ENCODE results near the gene HDAC4. TPM values are rescaled to one million over a fixed set of nuclear protein-coding genes. Genes with fewer than 3 reads are reported as not detected.
"Not testable (repeated sequence)": the region's sequence is repeated elsewhere in the genome, so short reads cannot be mapped to it uniquely, and the experiment has no call there.

Gene HDAC4
- 44.7 and 45.9 TPM in 2 replicates for total RNA-seq

DNA sequence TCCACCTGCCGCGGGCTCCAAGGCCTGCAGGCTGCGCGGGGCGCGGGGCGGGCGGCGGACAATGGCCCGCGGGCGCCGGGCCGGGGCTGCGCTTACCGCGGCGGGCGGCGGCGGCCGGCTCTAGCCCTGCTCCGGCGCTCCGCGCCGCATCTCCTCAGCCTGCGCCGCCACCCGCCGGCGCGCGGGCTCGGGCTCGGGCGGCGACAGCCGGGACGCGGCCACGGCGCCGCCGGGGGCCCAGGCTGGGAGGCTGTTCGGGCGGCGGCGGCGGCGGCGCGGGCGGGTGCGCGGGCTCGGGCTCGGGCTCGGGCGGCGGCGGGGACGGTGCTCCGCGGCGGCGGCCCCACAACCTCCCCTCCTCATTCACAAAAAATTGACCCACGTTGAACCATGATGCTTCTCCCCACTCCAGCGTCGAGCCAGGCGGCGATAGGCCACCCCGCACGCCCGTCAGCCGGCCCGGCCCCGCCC is at the start of gene HDAC4:
HDAC4 (minus strand) TSS at position 425 of the 471 bp plus-strand sequence. CDS start 48,321 bp downstream, outside the sequence.
- peaks cover 17% of the 10 kb centered on the region for H3K27me3 Mint-ChIP-seq
- no peak for DNase-seq
- H3K9me3 Mint-ChIP-seq: peaks cover 4% of the 10 kb centered on the region
- intact Hi-C loops (cut with micrococcal nuclease): loop anchor here (1.0 to 10.0 kb wide), 8 partner anchors 19 to 625 kb away; partner anchors contain the start of gene NDUFA10
- H3K36me3 Mint-ChIP-seq (ENCODE audit: low read depth): peaks cover 5% of the 10 kb centered on the region
- H3K27ac Mint-ChIP-seq: peak within 1 kb of the TSS; percentile 99
- H3K4me1 Mint-ChIP-seq: peaks cover 46% of the 10 kb centered on the region
- H3K4me3 Mint-ChIP-seq: peak within 1 kb of the TSS; percentile 93

DNA sequence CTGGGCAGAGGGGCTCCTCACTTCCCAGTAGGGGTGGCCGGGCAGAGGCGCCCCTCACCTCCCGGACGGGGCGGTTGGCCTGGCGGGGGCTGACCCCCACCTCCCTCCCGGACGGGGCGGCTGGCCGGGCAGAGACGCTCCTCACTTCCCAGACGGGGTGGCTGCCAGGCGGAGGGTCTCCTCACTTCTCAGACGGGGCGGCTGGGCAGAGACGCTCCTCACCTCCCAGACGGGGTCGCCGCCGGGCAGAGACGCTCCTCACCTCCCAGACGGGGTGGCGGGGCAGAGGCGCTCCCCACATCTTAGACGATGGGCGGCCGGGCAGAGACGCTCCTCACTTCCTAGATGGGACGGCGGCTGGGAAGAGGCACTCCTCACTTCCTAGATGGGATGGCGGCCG is 48.6 kb upstream of the HDAC4 start:
- H3K27me3 Mint-ChIP-seq: peaks cover 40% of the 10 kb centered on the region

GRCh38 chr2:239445771-239446524 is 45.1 kb upstream of the HDAC4 start:
- Mint-ChIP-seq H3K4me1 (peaks cover 4% of the 10 kb centered on the region), H3K36me3 (ENCODE audit: low read depth) (no peaks in the 10 kb centered on the region), H3K27me3 (peaks cover 43% of the 10 kb centered on the region), H3K4me3 (no peak overlapping the region), H3K27ac (no peak overlapping the region), H3K9me3 (no peaks in the 10 kb centered on the region)
- intact Hi-C loops (cut with micrococcal nuclease): no loop called here
- DNase-seq: no peak

More for the DNA sequence above, 48.6 kb upstream of the HDAC4 start:
- H3K4me3 Mint-ChIP-seq; H3K36me3 Mint-ChIP-seq (ENCODE audit: low read depth); H3K27ac Mint-ChIP-seq; intact Hi-C loops (cut with micrococcal nuclease); DNase-seq; H3K4me1 Mint-ChIP-seq; H3K9me3 Mint-ChIP-seq: not testable (repeated sequence)

DNA sequence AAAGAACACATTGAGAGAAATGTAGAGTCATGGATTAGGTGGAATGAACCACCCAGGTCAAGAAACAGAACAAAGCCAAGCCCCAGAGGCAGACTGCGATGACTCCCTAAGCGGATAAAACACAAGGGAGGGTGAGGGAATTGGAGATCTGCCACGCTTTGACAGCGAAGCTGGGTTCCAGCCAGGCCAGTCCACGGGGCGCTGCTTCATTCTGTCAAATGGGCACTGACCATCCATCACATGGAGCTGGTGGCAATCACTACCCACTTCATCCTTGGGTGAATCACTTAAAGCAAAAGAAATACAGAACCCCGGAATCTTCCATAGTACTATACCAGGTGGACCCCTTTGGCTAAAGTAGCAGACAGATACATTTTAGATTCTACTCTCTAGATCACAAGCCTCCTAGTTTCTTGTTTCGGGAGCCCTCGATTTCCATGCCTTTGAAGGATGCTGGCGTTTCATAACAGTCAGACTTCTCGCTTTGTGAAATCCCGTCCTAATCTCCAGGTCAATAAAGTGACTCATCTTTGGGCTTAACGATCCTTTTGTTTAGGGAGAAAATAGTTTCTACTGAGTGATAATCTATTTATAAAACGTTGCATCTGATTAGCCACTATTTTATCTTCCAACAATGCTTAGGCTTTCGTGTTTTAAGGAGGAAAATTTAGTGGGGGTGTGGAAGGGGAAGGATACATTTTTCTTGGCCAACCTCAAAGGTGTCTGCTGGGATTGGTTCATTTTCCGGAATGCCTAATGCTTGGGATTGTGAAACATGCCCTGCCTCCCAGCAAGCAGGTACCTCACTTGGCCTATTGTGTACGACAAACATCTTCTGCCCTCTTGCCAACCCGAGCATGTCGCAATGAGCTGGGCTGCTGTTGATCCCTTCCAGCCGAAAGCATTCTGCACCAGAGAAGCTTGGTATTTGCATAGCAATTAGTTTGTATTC is 44.1 kb upstream of the HDAC4 start:
- intact Hi-C loops (cut with micrococcal nuclease): no loop called here
- H3K4me3 Mint-ChIP-seq: no peak overlapping the region
- DNase-seq: no peak
- H3K27ac Mint-ChIP-seq: no peak overlapping the region
- H3K4me1 Mint-ChIP-seq: peaks cover 4% of the 10 kb centered on the region
- no peaks in the 10 kb centered on the region for H3K9me3 Mint-ChIP-seq
- H3K36me3 Mint-ChIP-seq (ENCODE audit: low read depth): no peaks in the 10 kb centered on the region
- peaks cover 52% of the 10 kb centered on the region for H3K27me3 Mint-ChIP-seq

DNA sequence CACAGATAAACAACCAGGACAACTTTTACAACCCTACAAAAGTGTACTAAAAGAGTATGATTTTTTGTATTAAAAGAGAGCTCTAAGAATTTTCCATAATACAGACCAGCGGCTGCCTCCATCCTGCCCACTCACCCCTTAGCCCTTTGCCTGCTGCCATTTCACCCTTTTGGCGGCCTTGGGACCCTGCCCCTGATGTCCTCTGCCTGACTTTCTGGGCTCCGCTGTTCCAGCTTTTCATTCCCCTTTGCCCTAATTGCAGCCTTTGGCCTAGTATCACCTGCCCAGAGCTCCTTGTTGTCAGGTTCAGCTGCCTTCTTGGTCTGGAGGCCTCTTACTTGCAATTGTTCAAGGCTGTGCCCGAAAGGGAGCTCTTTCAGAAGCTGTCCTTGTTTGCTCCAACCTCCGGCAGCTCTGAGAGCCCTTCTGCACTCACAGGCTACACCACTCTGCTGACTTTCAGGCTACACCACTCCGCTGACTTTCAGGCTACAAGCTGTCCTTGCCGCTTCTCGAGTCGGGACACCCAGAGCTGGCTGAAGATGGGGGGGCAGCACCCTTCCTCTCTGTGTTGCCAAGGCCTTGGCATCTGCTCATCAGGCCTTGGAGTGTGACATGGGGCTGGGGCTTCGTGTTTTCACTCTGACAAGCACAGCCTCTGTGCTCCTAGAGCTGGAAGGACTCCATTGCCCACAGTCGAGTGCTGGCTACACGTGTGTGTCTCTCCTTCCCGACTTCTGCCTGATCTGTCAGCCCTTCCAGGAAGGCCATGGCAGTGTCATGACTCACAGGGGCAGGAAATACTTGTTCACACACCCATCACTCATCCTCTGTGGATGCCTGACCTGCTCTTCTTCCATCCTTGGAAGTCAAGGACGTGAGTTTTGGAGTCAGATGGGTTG is 43.1 kb upstream of the HDAC4 start:
- Mint-ChIP-seq H3K9me3 (no peaks in the 10 kb centered on the region), H3K27me3 (peaks cover 60% of the 10 kb centered on the region), H3K36me3 (ENCODE audit: low read depth) (no peaks in the 10 kb centered on the region), H3K4me3 (no peak overlapping the region), H3K27ac (no peak overlapping the region), H3K4me1 (peaks cover 4% of the 10 kb centered on the region)
- DNase-seq: peak; percentile 41
- intact Hi-C loops (cut with micrococcal nuclease): no loop called here

DNA sequence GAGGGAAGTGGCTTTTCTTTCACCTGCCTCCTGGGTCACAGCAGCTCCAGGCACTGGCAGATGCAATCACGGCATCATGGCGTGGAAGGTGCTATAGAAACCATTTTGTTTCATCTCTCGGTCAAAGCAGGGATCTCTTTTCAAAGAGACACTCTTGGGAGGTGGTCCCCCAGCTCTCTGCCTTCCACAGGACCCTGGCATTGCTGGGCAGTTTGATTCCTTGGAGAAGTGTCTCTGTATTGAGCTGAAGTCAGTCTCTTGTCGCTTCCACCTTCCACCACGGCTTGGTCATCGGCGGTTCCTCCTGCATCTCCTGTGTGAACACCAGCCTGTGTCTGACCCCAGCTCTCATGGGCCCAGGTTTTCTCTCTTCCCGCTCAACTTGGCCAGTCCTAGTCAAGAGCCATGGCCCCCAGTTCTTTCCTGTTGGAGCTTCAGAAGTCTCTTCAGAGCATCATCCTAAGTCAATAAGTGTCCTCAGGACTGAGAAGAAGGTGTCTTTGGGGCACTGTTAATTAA is 42.3 kb upstream of the HDAC4 start:
- intact Hi-C loops (cut with micrococcal nuclease): no loop called here
- no peaks in the 10 kb centered on the region for H3K9me3 Mint-ChIP-seq
- DNase-seq: peak; percentile 40
- no peaks in the 10 kb centered on the region for H3K36me3 Mint-ChIP-seq (ENCODE audit: low read depth)
- no peak overlapping the region for H3K27ac Mint-ChIP-seq
- no peak overlapping the region for H3K4me3 Mint-ChIP-seq
- peaks cover 64% of the 10 kb centered on the region for H3K27me3 Mint-ChIP-seq
- H3K4me1 Mint-ChIP-seq: peaks cover 4% of the 10 kb centered on the region

GRCh38 chr2:239442192-239442591 is 41.4 kb upstream of the HDAC4 start:
- intact Hi-C loops (cut with micrococcal nuclease): no loop called here
- no peaks in the 10 kb centered on the region for H3K9me3 Mint-ChIP-seq
- H3K4me1 Mint-ChIP-seq: peaks cover 4% of the 10 kb centered on the region
- peaks cover 60% of the 10 kb centered on the region for H3K27me3 Mint-ChIP-seq
- DNase-seq: no peak
- H3K4me3 Mint-ChIP-seq: no peak overlapping the region
- H3K27ac Mint-ChIP-seq: no peak overlapping the region
- H3K36me3 Mint-ChIP-seq (ENCODE audit: low read depth): no peaks in the 10 kb centered on the region

DNA sequence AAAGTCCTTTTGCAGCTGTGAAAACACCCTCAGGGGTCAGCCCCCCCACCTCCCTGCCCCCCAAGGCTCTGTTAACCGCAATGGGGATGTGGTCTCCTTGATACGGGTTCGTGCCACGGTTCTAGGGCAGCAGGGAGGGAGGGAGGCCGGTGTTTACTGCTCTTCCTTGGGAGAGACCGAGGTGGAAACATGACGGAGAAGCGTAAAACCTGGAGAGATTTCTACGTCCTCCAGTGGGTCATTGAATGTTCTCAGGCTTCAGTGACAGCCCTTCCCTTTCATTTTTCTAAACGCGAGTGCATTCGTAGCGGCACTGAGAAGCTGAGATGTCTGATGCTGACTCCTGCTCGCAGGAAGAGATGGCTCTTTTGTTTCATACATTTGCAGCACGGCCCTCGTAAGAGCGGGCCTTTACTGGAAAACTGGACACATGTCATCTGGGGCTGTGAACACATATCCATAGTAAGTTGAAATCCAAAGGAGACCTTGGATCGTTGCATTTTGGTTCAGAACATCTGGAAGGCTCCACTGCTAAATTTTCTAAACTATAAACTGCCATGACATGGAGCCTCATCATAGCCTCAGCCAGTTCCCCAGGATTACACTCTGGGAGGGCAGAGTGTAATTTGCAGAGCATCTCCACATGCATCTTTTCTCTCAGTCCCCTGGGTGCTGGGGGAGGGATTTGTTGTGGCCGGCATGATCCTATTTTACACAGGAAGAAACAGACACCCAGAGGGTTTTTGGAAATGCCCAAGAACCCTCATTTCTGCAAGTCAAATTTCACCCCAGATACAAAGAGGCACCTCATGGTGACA is 40.6 kb upstream of the HDAC4 start:
- Mint-ChIP-seq H3K9me3 (no peaks in the 10 kb centered on the region), H3K27me3 (peaks cover 55% of the 10 kb centered on the region), H3K4me3 (no peak overlapping the region), H3K36me3 (ENCODE audit: low read depth) (no peaks in the 10 kb centered on the region), H3K27ac (no peak overlapping the region), H3K4me1 (peaks cover 4% of the 10 kb centered on the region)
- intact Hi-C loops (cut with micrococcal nuclease): no loop called here
- peak; percentile 54 for DNase-seq

- Mint-ChIP-seq H3K27me3 (peaks cover 50% of the 10 kb centered on the region), H3K4me3 (no peak overlapping the region), H3K36me3 (ENCODE audit: low read depth) (no peaks in the 10 kb centered on the region), H3K9me3 (no peaks in the 10 kb centered on the region), H3K4me1 (peaks cover 4% of the 10 kb centered on the region), H3K27ac (no peak overlapping the region)
- intact Hi-C loops (cut with micrococcal nuclease): no loop called here
- DNase-seq: peak; percentile 52
These were observed 39.7 kb upstream of the HDAC4 start for GRCh38 chr2:239440511-239440959.

DNA sequence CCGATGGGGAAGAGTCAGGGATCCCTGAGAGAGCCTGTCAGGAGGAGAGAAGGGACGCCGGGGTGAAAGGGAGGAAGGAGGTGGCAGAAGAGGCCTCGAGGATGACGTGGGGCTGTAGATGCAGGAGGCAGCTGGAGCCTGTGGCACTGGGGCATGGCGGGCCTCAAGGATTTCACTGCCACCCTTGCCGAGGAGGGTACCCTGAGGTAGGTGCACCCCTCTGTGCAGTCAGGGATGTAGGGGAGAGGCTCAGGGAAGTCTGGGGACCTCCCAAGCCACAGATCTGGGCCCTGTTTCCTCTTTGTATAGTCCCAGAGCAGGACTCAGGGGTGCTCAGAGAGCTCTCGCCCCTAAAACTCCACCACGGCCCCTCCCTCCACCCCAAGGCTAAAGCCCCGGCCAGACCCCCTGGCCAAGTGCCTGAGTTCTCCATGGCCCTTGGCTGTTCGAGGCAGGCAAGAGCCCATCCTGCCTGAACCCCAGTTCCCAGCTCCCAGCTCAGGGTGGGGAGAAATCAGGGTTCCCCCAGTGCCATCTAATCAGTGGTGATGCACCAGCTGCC is 39.0 kb upstream of the HDAC4 start:
- Mint-ChIP-seq H3K4me3 (no peak overlapping the region), H3K9me3 (no peaks in the 10 kb centered on the region), H3K36me3 (ENCODE audit: low read depth) (no peaks in the 10 kb centered on the region), H3K4me1 (peaks cover 4% of the 10 kb centered on the region), H3K27ac (no peak overlapping the region), H3K27me3 (peaks cover 46% of the 10 kb centered on the region)
- peak; percentile 48 for DNase-seq
- intact Hi-C loops (cut with micrococcal nuclease): no loop called here

DNA sequence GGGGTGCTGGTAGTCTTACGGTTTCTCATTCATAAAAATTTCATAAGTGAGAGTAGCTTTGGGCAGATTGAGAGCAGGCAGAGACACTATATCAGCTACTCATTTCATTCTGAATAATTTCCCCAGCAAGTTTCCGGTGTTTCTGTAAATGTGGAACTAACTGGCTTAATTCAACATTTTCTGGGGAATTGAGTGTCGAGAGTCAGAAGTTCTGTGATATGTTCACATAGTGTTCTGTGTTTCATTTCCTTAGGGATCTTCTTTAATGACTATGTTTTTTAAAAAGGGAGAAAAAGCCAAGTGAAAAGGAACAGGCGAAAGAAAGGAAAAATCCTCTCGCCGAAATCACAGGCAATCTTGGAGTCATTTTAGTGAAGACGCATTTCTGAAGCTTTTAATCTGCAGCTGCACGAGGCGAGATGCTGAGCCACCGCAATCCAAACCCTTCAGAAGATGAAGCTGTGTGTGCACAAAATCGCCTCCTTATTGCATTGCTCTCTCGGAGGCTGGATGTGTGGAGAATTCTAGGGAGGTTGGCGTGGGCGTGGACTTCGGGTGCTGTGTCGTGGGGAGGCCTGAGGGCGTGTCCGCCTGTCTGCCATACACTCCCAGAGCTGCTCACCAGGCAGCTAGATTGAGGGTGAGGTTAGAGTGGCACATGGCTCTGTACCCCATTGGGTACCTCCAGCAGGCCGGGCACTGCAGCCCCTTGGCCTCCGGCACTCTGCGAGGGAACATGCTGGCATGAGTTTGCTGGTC is 38.4 kb upstream of the HDAC4 start:
- intact Hi-C loops (cut with micrococcal nuclease): no loop called here
- Mint-ChIP-seq H3K4me1 (peaks cover 4% of the 10 kb centered on the region), H3K4me3 (no peak overlapping the region), H3K27ac (no peak overlapping the region), H3K27me3 (peaks cover 46% of the 10 kb centered on the region), H3K9me3 (no peaks in the 10 kb centered on the region), H3K36me3 (ENCODE audit: low read depth) (no peaks in the 10 kb centered on the region)
- peak; percentile 50 for DNase-seq

- peaks cover 45% of the 10 kb centered on the region for H3K27me3 Mint-ChIP-seq
- H3K36me3 Mint-ChIP-seq (ENCODE audit: low read depth): no peaks in the 10 kb centered on the region
- no peak overlapping the region for H3K4me3 Mint-ChIP-seq
These were observed 37.5 kb upstream of the HDAC4 start for GRCh38 chr2:239438368-239438767.

More at GRCh38 chr2:239438368-239438767, 37.5 kb upstream of the HDAC4 start:
- peaks cover 5% of the 10 kb centered on the region for H3K9me3 Mint-ChIP-seq
- H3K27ac Mint-ChIP-seq: no peak overlapping the region
- no peak for DNase-seq
- intact Hi-C loops (cut with micrococcal nuclease): no loop called here
- peaks cover 8% of the 10 kb centered on the region for H3K4me1 Mint-ChIP-seq
